ENCODE measurements around the gene TOP1. TPM values are rescaled to one million over a fixed set of nuclear protein-coding genes. Genes with fewer than 3 reads are reported as not detected.

TOP1 gene
- total RNA-seq, 1 donor from 2014 or later, result 52.0 TPM

- Histone ChIP-seq H3K4me3 (no peak overlapping the region), H3K27ac (no peak overlapping the region), H3K36me3 (no peaks in the 10 kb centered on the region), H3K9me3 (no peaks in the 10 kb centered on the region), H3K27me3 (ENCODE audit: low read depth) (no peaks in the 10 kb centered on the region), H3K4me1 (peaks cover 40% of the 10 kb centered on the region)
- intact Hi-C loops (cut with DNase I), result no loop called here
- peak; percentile 81 for TF ChIP-seq CTCF (IDR thresholded peaks at IDR 0.05)
- ATAC-seq (peak; percentile 44), DNase-seq (peak; percentile 60)
These were observed 106.7 kb downstream of the TOP1 start for GRCh38 chr20:41135187-41135887.

- peak overlapping the region; percentile 95 for H3K27ac ChIP-seq
- H3K4me3 ChIP-seq, result peak overlapping the region; percentile 87
- no peaks in the 10 kb centered on the region for H3K9me3 ChIP-seq
- no peak for TF ChIP-seq CTCF (IDR thresholded peaks at IDR 0.05)
- intact Hi-C loops (cut with DNase I), result no loop called here
- peaks cover 47% of the 10 kb centered on the region for H3K4me1 ChIP-seq
- ATAC-seq, result no peak
- H3K36me3 ChIP-seq, result no peaks in the 10 kb centered on the region
- no peaks in the 10 kb centered on the region for H3K27me3 ChIP-seq (ENCODE audit: low read depth)
- no peak for DNase-seq
These were observed 107.5 kb downstream of the TOP1 start for GRCh38 chr20:41135888-41136679.

- intact Hi-C loops (cut with DNase I), result no loop called here
- Histone ChIP-seq H3K4me1 (peaks cover 56% of the 10 kb centered on the region), H3K27me3 (ENCODE audit: low read depth) (no peaks in the 10 kb centered on the region), H3K4me3 (peak within 1 kb of the TSS; percentile 87), H3K27ac (peak within 1 kb of the TSS; percentile 95), H3K9me3 (no peaks in the 10 kb centered on the region), H3K36me3 (no peaks in the 10 kb centered on the region)
- ATAC-seq (peak; percentile 91), DNase-seq (peak; percentile 88)
- no peak for TF ChIP-seq CTCF (IDR thresholded peaks at IDR 0.05)
These were observed 108.3 kb downstream of the TOP1 start, which contains the start of gene PLCG1 for GRCh38 chr20:41136680-41137613. Gene PLCG1, plus strand, starts transcription at chr20:41137543. Its CDS starts 99 bp downstream, at chr20:41137642.

GRCh38 chr20:41137614-41138474 lies 109.2 kb downstream of the TOP1 start:
- TF ChIP-seq CTCF (IDR thresholded peaks at IDR 0.05), result no peak
- intact Hi-C loops (cut with DNase I), result no loop called here

More at GRCh38 chr20:41137614-41138474, 109.2 kb downstream of the TOP1 start:
- Histone ChIP-seq H3K9me3 (no peaks in the 10 kb centered on the region), H3K36me3 (no peaks in the 10 kb centered on the region), H3K4me3 (peak overlapping the region; percentile 87), H3K4me1 (peaks cover 65% of the 10 kb centered on the region), H3K27me3 (ENCODE audit: low read depth) (no peaks in the 10 kb centered on the region), H3K27ac (peak overlapping the region; percentile 95)
- DNase-seq (peak; percentile 80), ATAC-seq (peak; percentile 28 to 55)
